GM21526 (cell line): ENCODE measurements around the gene CYTH1.
"Not testable (repeated sequence)": the region's sequence is repeated elsewhere in the genome, so short reads cannot be mapped to it uniquely, and the experiment has no call there.

Experiments used
- ATAC-seq: cut with Tn5 transposase; IDR thresholded peaks from one replicate; pipeline ENCODE4 v1.9.1; 2021; ENCODE audit warnings: moderate library complexity; ENCODE audit not compliant: unreplicated experiment, low FRiP score

Gene CYTH1

GRCh38 chr17:78675316-78675616 is 106.8 kb downstream of the CYTH1 start:
- no peak for ATAC-seq

- ATAC-seq: no peak
Measured at GRCh38 chr17:78674595-78675315, 107.3 kb downstream of the CYTH1 start.

- no peak for ATAC-seq
Measured at GRCh38 chr17:78674156-78674555, 107.9 kb downstream of the CYTH1 start.

- ATAC-seq: no peak
Measured at GRCh38 chr17:78673395-78673794, 108.7 kb downstream of the CYTH1 start.

GRCh38 chr17:78672871-78673371 is 109.2 kb downstream of the CYTH1 start:
- ATAC-seq: no peak

GRCh38 chr17:78672005-78672404 is 110.1 kb downstream of the CYTH1 start:
- ATAC-seq: no peak

- not testable (repeated sequence) for ATAC-seq
Measured at GRCh38 chr17:78671726-78672001, 110.4 kb downstream of the CYTH1 start.

- ATAC-seq: no peak
Measured at GRCh38 chr17:78670850-78671725, 111.0 kb downstream of the CYTH1 start.

- no peak for ATAC-seq
Measured at GRCh38 chr17:78669975-78670518, 112.0 kb downstream of the CYTH1 start.

- ATAC-seq: no peak
Measured at GRCh38 chr17:78669256-78669974, 112.7 kb downstream of the CYTH1 start.

GRCh38 chr17:78668847-78669246 is 113.2 kb downstream of the CYTH1 start:
- no peak for ATAC-seq

- ATAC-seq: no peak
Measured at GRCh38 chr17:78667741-78668640, 114.1 kb downstream of the CYTH1 start.

GRCh38 chr17:78667091-78667490 is 115.0 kb downstream of the CYTH1 start:
- no peak for ATAC-seq

- ATAC-seq: no peak
Measured at GRCh38 chr17:78665952-78666920, 115.8 kb downstream of the CYTH1 start.

- ATAC-seq: no peak
Measured at GRCh38 chr17:78665387-78665951, 116.6 kb downstream of the CYTH1 start.

- no peak for ATAC-seq
Measured at GRCh38 chr17:78664476-78665386, 117.3 kb downstream of the CYTH1 start.

- ATAC-seq: no peak
Measured at GRCh38 chr17:78661093-78661770, 120.8 kb downstream of the CYTH1 start.
